A673 (cell line): Measurements from ENCODE around the gene RGPD4. TPM values are rescaled to one million over a fixed set of nuclear protein-coding genes. Genes with fewer than 3 reads are reported as not detected.

ENCODE experiments used
- BruUV-seq: library from RNA; stranded (reverse); fragments of 400-500 nt; replicated peaks from 2 replicates; lab custom pipeline; 2021; lab: Mats Ljungman, UMichigan
- CTCF ChIA-PET: fragments of 300-600 bp; sonication (Branson Sonifier 250); formaldehyde crosslinking; loops from one replicate; lab custom pipeline; 2022; ENCODE audit warnings: antibody characterized with exemption; lab: Charles Lee
- POLR2A ChIA-PET: fragments of 300-600 bp; sonication (Branson Sonifier 250); formaldehyde crosslinking; loops from one replicate; lab custom pipeline; 2022; ENCODE audit warnings: antibody characterized with exemption; ENCODE audit not compliant: low non-redundant PET; lab: Charles Lee
- DNase-seq: peaks from one replicate; pipeline ENCODE4 v3.0.0-alpha.2; 2015; ENCODE audit warnings: low spot score
- H3K27ac ChIP-seq: fragments of 200-600 bp; sonication (generic); 2 replicates; pipeline ENCODE4 v1.5.1; 2016; ENCODE audit warnings: mixed run types, low read depth, mild to moderate bottlenecking, mixed read lengths, antibody characterized with exemption, low read length; ENCODE audit not compliant: poor library complexity, severe bottlenecking
- H3K27me3 ChIP-seq: fragments of 200-600 bp; sonication (generic); replicated peaks from 2 replicates; pipeline ENCODE4 v1.6.1; 2017; ENCODE audit warnings: mixed run types, low read depth, mild to moderate bottlenecking, mixed read lengths, antibody characterized with exemption, low read length; ENCODE audit not compliant: insufficient read depth, poor library complexity
- H3K36me3 ChIP-seq: fragments of 200-600 bp; sonication (generic); 2 replicates; pipeline ENCODE4 v1.6.1; 2016; ENCODE audit warnings: mixed run types, mild to moderate bottlenecking, mixed read lengths, antibody characterized with exemption, low read length; ENCODE audit not compliant: insufficient read depth, poor library complexity, severe bottlenecking
- H3K4me1 ChIP-seq: fragments of 200-600 bp; sonication (generic); 2 replicates; pipeline ENCODE4 v1.6.1; 2017; ENCODE audit warnings: mixed run types, mild to moderate bottlenecking, mixed read lengths, antibody characterized with exemption, low read length; ENCODE audit not compliant: insufficient read depth, poor library complexity, severe bottlenecking
- H3K4me3 ChIP-seq: fragments of 200-600 bp; sonication (generic); 2 replicates; pipeline ENCODE4 v1.5.1; 2016; ENCODE audit warnings: low read depth, mixed run types, mild to moderate bottlenecking, mixed read lengths, low read length; ENCODE audit not compliant: poor library complexity, severe bottlenecking
- H3K9me3 ChIP-seq: fragments of 200-600 bp; sonication (generic); 2 replicates; pipeline ENCODE4 v1.6.1; 2016; ENCODE audit warnings: mixed run types, low read depth, mild to moderate bottlenecking, mixed read lengths, antibody characterized with exemption, low read length; ENCODE audit not compliant: poor library complexity, severe bottlenecking
- CTCF ChIP-seq: fragments of 300-800, 200-600 bp; sonication (generic); conservative IDR thresholded peaks from 2 replicates; pipeline ENCODE4 v1.5.1; 2017; ENCODE audit warnings: low read depth, mild to moderate bottlenecking, antibody characterized with exemption, low read length, moderate library complexity, mixed read lengths
- EZH2 ChIP-seq: fragments of 200-600 bp; sonication (generic); IDR thresholded peaks from 2 replicates; pipeline ENCODE4 v1.6.1; 2017; ENCODE audit warnings: borderline replicate concordance, low read depth, mild to moderate bottlenecking, mixed read lengths, antibody characterized with exemption, low read length; ENCODE audit not compliant: poor library complexity, severe bottlenecking
- intact Hi-C: fragments of 100-400 bp; cut with micrococcal nuclease; formaldehyde crosslinking; loops from one replicate; pipeline ENCODE4 v1.10.0; 2022; ENCODE audit not compliant: unreplicated experiment
- total RNA-seq: library from RNA; stranded (reverse); gene quantifications from 2 replicates; pipeline ENCODE4 v1.2.3, GENCODE V29; 2021

The RGPD4 gene
- total RNA-seq, 1 experiment from 2014 or later, result not detected

- H3K27ac ChIP-seq, result no peak overlapping the region
- intact Hi-C loops, result no loop called here
- H3K4me3 ChIP-seq, result no peak overlapping the region
- no peaks in the 10 kb centered on the region for H3K9me3 ChIP-seq
- TF ChIP-seq CTCF (no peak), EZH2 (no peak)
- H3K27me3 ChIP-seq, result no peaks in the 10 kb centered on the region
- ChIA-PET POLR2A (no interaction called here), CTCF (no interaction called here)
- DNase-seq, result no peak
- H3K4me1 ChIP-seq, result no peaks in the 10 kb centered on the region
- no peaks in the 10 kb centered on the region for H3K36me3 ChIP-seq
- BruUV-seq, result no TSS peak
Observed at GRCh38 chr2:107927034-107927534, 100.4 kb downstream of the RGPD4 start.

GRCh38 chr2:107931412-107931811 lies 104.7 kb downstream of the RGPD4 start:
- POLR2A ChIA-PET, result no interaction called here
- intact Hi-C loops, result no loop called here
- no peaks in the 10 kb centered on the region for H3K36me3 ChIP-seq
- no peak for TF ChIP-seq CTCF
- TF ChIP-seq EZH2, result no peak
- no peak for DNase-seq
- H3K27ac ChIP-seq, result no peak overlapping the region
- no peaks in the 10 kb centered on the region for H3K27me3 ChIP-seq
- no peaks in the 10 kb centered on the region for H3K9me3 ChIP-seq
- no TSS peak for BruUV-seq
- H3K4me3 ChIP-seq, result no peak overlapping the region
- no peaks in the 10 kb centered on the region for H3K4me1 ChIP-seq
- CTCF ChIA-PET, result no interaction called here

GRCh38 chr2:107932488-107932887 lies 105.8 kb downstream of the RGPD4 start:
- H3K27ac ChIP-seq, result no peak overlapping the region
- DNase-seq, result peak; percentile 12
- H3K36me3 ChIP-seq, result no peaks in the 10 kb centered on the region
- CTCF ChIA-PET, result no interaction called here
- no peaks in the 10 kb centered on the region for H3K4me1 ChIP-seq
- TF ChIP-seq CTCF (no peak), EZH2 (no peak)
- POLR2A ChIA-PET, result no interaction called here
- no peaks in the 10 kb centered on the region for H3K9me3 ChIP-seq
- H3K4me3 ChIP-seq, result no peak overlapping the region
- no TSS peak for BruUV-seq
- H3K27me3 ChIP-seq, result no peaks in the 10 kb centered on the region
- intact Hi-C loops, result no loop called here
